ENCODE measurements around the gene IQCM.

GRCh38 chr4:149322203-149322602 lies 493.4 kb downstream of the IQCM start:
- TF ChIP-seq, protein P1, sequence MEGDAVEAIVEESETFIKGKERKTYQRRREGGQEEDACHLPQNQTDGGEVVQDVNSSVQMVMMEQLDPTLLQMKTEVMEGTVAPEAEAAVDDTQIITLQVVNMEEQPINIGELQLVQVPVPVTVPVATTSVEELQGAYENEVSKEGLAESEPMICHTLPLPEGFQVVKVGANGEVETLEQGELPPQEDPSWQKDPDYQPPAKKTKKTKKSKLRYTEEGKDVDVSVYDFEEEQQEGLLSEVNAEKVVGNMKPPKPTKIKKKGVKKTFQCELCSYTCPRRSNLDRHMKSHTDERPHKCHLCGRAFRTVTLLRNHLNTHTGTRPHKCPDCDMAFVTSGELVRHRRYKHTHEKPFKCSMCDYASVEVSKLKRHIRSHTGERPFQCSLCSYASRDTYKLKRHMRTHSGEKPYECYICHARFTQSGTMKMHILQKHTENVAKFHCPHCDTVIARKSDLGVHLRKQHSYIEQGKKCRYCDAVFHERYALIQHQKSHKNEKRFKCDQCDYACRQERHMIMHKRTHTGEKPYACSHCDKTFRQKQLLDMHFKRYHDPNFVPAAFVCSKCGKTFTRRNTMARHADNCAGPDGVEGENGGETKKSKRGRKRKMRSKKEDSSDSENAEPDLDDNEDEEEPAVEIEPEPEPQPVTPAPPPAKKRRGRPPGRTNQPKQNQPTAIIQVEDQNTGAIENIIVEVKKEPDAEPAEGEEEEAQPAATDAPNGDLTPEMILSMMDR (conservative IDR thresholded peaks at IDR 0.05; ENCODE audit: low read length) = no peak
- no peak for TF ChIP-seq EZH2phosphoT487 (IDR thresholded peaks at IDR 0.05; ENCODE audit: borderline replicate concordance)

Measured in Loucy (cell line).